Measurements from ENCODE around the gene MCC.
"Not testable (repeated sequence)": the region's sequence is repeated elsewhere in the genome, so short reads cannot be mapped to it uniquely, and the experiment has no call there.

Gene MCC

GRCh38 chr5:113489299-113489698 is 1.0 kb upstream of the MCC start:
- peak; percentile 38 for DNase-seq

GRCh38 chr5:113488645-113489184 is 462 bp upstream of the MCC start:
- no peak for DNase-seq

DNA sequence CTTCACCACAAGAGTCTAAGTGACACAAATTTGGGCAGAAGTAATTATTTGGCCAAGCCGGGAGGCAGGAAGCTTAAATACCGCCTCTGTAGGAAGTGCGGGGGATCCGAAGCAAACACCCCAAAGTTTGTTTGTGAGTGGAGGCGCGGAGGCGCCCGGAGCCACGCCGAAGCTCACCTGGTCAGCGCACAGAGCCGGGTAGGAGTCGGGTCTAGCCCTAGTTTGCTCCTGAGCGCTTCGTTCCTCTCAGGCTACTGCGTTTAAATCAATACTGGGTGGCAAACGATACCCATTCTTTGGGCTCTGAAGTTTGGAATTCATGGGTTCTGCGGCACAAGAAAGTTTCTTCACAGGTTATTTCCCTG is 855 bp downstream of the MCC start:
- no peak for DNase-seq

- DNase-seq: no peak
Measured at GRCh38 chr5:113480243-113480642, 8.0 kb downstream of the MCC start.

- DNase-seq: no peak
Measured at GRCh38 chr5:113478691-113479090, 9.6 kb downstream of the MCC start.

GRCh38 chr5:113474100-113474728 is 14.0 kb downstream of the MCC start:
- DNase-seq: no peak

DNA sequence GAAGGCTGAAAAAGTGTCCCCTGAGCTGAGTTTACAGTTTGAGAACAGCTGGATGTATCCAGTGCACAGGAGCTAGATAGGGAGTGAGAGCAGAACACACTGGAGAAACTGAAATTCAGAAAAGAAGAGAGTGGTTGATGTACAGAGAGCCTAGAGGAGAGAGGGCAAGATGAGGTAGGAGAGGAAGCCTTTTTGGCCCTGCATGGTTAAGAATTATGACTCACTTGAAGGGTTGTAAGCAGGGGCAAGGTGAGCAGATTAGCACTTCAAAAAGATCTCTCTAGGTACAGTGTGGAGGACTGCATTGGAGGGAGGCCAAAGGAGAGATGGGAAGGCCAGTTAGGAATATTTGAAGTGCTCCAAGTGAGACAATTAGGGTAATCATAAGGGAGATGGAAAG is 25.2 kb downstream of the MCC start:
- no peak for DNase-seq

- not testable (repeated sequence) for DNase-seq
Measured at GRCh38 chr5:113457106-113457505, 31.1 kb downstream of the MCC start.

DNA sequence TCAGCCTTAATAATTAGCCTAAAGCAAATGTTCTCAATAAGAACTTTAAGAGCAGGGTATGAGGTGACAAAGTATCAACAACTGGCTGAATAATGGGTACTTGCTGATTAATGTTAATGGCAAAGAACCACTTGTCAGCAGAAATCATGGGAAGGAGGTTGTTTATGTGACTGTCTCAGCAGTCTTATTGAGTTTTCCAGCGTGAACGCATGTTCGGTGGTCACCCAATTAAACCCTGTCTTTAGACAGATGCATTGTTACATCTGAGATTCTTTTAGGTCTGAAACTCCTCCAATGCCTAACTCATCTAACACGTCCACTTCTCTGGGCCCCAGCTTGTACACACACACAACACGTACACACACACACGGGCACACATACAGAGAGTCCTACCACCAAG is 35.3 kb downstream of the MCC start:
- no peak for DNase-seq

DNA sequence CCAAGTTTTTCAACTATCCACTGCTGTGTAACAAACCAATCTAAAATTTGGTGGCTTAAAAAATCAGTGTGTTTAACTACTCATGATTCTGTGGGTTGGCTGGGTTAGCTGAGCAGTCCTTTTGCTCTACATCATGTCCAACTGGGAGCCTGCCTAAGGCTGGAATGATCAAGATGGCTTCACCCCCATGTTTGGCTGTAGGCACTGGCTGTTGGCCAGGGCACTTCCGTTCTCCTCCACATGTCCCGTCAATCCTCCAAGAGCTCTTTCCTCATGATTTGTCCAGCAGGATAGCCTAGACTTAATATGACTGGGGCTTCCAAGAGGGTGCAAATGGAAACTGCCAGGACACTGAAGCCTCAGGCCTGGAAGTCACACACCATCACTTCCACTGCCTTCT is 36.5 kb downstream of the MCC start:
- no peak for DNase-seq

GRCh38 chr5:113450929-113451328 is 37.3 kb downstream of the MCC start:
- DNase-seq: peak; percentile 20

- peak; percentile 27 for DNase-seq
Measured at GRCh38 chr5:113450462-113450861, 37.8 kb downstream of the MCC start.

DNA sequence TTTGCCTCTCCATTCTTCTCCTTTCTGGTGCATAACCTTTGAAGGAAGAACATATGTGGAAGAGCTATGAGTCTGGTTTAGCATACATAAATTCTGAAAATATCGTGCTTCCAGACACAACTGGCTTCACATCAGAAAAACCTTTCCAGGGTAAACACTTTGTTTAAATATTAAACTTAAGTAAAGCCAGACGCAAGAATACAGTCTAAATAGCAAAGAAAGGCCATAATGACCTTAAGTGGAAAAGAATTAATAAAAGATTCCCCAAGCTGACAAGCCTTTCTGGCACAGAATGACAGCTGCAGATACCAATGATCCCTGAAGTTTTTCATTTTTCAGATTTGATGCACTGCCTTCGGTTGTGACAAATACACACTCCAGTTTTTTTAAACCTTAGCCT is 40.0 kb downstream of the MCC start:
- peak; percentile 50 for DNase-seq

- peak; percentile 78 for DNase-seq
Measured at GRCh38 chr5:113447498-113448050, 40.7 kb downstream of the MCC start.

GRCh38 chr5:113446358-113446927 is 41.8 kb downstream of the MCC start:
- no peak for DNase-seq

DNA sequence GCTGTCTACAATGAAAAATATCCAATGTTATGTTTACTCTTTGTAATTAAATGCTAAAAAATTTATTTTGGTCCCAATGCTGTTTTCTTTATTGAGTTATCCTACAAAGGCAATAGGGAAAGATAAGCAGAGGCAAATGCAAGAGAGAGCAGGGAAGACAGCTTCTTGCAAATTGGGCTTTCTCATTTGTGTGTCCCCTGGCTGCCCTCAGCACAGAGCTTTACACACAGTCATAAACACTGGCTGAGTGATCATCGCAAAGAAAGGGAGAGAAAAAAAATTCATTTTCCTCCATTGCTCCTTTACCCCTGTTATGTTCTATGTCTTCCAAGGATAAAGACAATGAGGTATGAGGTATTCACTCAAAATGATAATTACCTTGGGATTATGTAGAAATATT is 51.1 kb downstream of the MCC start:
- no peak for DNase-seq

DNA sequence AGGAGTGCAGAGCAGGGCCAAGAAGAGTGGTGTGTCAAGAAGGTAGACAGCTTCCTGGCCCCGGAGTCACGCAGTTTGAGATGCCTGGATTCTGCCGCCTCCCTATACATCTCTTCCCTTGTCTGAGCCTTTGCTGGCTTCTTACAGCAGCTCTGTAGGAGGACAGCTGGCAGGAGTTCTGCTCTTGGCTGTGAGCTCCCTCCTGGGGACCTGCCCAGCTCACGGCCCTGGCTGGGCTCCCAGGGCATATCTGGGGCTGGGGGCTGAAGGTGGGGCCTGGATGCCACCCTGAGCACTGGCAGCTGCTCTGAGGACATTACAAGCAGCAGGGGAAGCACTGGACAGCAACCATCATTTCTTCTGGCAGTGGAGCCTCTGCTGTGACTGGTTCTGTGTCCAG is 52.7 kb downstream of the MCC start:
- DNase-seq: no peak

DNA sequence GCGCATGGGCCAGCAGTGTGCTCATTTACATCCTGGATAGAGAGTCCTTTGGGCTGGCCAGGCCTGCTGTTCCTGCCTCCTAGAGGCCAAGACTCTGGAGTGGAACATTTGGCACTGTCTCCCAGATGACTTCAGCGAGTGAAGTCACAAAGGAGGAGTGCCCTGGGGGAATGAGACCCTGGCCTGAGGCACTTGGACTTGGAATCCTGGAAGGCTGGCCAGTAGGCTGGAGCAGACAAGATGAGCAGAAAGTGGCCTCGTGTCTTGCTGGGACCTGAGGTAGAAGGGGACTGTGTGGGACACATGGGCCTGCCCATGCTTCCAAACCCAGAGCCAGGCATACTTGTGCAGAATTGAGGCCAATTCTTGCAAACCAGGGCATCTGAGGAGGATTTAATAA is 53.4 kb downstream of the MCC start, which contains the start of gene TSSK1B:
Gene TSSK1B (minus strand): TSS at position 101 of the 400 bp plus-strand sequence. CDS start 150 bp downstream, outside the sequence.
- no peak for DNase-seq

DNA sequence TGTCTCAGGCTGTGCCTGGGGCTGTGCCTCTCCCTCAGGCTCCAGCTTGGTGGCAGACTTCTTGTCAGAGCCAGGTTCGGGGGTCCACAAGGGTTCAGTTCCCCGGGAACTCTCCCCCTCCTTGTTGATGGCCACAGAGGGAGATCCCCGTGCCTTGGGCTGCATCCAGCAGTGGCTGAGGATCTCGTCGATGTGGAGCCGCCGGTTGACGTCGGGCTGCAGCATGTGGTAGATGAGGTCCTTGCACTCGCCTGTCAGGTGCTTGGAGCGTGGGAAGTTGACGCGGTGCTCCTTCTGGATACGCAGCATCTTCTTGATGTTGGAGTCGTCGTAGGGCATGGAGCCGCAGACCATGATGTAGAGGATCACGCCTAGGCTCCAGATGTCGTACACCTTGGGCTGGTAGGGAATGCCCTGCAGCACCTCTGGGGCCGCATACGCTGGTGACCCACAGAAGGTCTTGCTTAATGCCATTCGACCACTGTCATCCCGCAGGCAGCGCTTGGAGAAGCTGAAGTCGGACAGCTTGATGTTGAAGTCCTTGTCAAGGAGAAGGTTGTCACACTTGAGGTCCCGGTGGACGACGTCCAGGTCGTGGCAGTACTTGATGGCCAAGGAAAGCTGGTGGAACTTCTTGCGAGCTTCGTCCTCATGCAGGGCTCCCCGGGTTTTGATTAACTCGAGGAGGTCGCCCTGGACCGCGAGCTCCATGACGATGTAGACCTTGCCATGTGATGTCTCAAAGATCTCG is 54.2 kb downstream of the MCC start:
- no peak for DNase-seq

DNA sequence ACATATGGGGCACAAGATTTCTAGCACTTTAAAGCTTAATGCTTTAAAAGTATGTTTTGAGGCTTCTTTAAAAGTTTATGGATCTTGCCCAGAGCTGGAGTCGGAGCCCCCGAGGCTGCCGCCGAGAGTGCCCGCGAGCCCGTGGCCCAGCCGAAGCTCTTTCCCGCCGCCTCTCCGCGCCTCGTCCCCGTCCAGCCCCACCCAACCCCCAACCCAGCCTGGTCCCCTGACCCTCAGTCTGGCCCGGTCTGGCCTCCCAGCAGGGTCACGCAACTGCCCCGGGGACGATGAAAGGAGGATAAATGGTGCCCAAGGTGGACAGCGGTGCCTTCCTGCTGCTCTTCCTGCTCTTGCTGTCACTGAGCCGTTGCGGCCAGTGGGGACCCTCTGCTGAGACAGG is 55.2 kb downstream of the MCC start:
- DNase-seq: no peak

GRCh38 chr5:113427871-113428574 is 60.2 kb downstream of the MCC start:
- DNase-seq: no peak

- DNase-seq: no peak
Measured at GRCh38 chr5:113425909-113426308, 62.3 kb downstream of the MCC start.

GRCh38 chr5:113421693-113422092 is 66.6 kb downstream of the MCC start:
- DNase-seq: peak; percentile 40
